GM10266 (cell line): ENCODE measurements around the gene MAPK9.
A peak's percentile ranks its signal among the peaks of the same experiment; 100 is the strongest.

ENCODE experiments used
- DNase-seq: peaks from one replicate; pipeline ENCODE4 v3.0.0; 2012; ENCODE audit errors: extremely low spot score
- CTCF ChIP-seq: IDR thresholded peaks from 2 replicates; pipeline ENCODE4 v1.5.1; 2012; ENCODE audit warnings: mild to moderate bottlenecking, low read depth; ENCODE audit not compliant: control insufficient read depth, insufficient read depth; ENCODE audit errors: missing control alignments

Gene MAPK9

GRCh38 chr5:180209137-180209581 is 82.7 kb downstream of the MAPK9 start, which contains the start of gene RASGEF1C:
RASGEF1C (minus strand) TSS chr5:180209211; CDS start chr5:180138052, 71,159 bp downstream.
- peak; percentile 91 for DNase-seq

DNA sequence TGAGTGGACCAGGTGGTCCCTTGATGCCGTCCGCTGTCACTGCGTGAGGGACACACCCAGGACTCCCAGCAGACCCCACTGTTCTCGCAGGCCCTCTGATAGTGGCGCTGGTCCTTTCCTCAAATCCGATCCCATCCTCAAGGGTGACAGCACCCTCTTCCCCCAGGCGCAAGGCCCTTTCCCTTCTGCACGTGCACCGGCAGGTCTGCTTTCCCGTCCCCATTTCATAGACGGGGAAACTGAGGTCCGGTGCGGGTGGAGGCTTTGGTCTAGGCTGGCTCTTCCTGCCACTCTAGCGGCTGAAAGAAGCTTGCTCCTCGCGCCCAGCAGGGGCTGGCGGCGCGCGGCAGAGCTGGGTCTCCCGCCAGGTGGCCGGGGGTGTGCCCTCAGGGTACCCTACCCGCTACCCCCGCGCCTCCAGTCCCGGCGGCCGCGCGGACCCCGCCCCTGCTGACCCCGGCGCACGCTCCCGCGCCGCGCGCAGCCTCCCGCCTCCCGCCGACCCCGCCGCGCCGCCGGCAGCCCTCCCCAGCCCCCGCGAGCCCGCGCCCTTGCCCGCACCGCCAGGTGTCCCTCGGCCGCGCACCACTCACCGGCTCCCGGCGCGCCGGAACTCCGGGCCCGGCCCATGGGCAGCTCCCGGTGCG is 83.3 kb downstream of the MAPK9 start:
- no peak for TF ChIP-seq CTCF
- peak; percentile 48 for DNase-seq

More at GRCh38 chr5:180209137-180209581, 82.7 kb downstream of the MAPK9 start, which contains the start of gene RASGEF1C:
- peak; percentile 73 for TF ChIP-seq CTCF

DNA sequence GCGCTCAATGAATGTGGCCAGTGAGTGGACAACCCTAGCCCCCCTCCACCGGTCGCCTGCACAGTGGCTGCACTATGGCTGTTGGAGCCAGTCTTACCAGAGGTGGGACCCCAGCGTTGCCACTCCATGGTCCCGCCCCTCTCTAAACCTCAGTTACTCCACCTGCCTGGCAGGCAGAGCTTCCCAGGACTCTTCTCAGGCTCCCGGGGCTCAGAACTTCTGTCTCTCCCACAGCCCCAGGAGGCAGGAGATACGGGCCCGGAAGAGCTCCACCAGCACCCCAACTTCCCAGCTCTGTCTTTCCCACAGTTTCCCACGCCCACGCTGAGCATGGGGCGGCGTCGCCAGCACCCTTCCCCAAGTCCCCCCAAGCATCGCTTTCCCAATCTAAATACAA is 83.8 kb downstream of the MAPK9 start:
- TF ChIP-seq CTCF = no peak
- no peak for DNase-seq

GRCh38 chr5:180207593-180207992 is 84.3 kb downstream of the MAPK9 start:
- TF ChIP-seq CTCF = no peak
- DNase-seq = no peak

- TF ChIP-seq CTCF = no peak
- no peak for DNase-seq
These were observed 84.9 kb downstream of the MAPK9 start for GRCh38 chr5:180206993-180207392.

DNA sequence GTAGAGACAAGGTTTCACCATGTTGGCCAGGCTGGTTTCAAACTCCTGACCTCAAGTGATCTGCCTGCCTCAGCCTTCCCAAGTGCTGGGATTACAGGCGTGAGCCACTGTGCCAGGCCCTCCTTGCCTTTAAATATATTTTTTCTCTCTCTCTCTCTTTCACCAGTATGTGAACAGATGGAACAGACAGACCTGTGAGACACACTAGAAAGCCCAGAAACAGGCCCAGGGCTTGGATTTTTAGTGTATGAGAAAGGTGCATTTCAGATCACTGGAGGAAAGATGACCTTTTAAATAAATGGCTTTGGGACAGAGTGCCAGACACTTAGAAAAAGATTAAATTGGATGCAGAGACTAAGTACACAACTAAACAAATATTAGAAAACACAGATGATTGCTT is 86.0 kb downstream of the MAPK9 start:
- no peak for DNase-seq

More for the DNA sequence above, 86.0 kb downstream of the MAPK9 start:
- no peak for TF ChIP-seq CTCF
